Suprapubic skin (tissue), 4 donors: ENCODE data around the gene PTBP1.

Experiments
- POLR2A ChIP-seq, 2 donors: fragments of 450-650 bp; IDR thresholded peaks; one replicate each; pipeline ENCODE4 v1.6.1; 2017; ENCODE audit warnings: antibody characterized with exemption in 2 of 2, mild to moderate bottlenecking in 2 of 2, moderate library complexity in 2 of 2
- POLR2AphosphoS5 ChIP-seq, 3 donors: sonication (generic); formaldehyde crosslinking; IDR thresholded peaks; one replicate each; pipeline ENCODE4 v1.6.1; 2017; ENCODE audit warnings: antibody characterized with exemption in 3 of 3
- TF ChIP-seq, protein P1 (sequence below), 2 donors: fragments of 200-600 bp in 1 of 2; fragments of 450-650 bp in 1 of 2; sonication (generic) in 1 of 2; IDR thresholded peaks; one replicate each; pipeline ENCODE4 v1.5.1; 2016 to 2019; ENCODE audit warnings: antibody characterized with exemption in 2 of 2, mild to moderate bottlenecking in 1 of 2, moderate library complexity in 1 of 2

GRCh38 chr19:834216-834615 is 37.0 kb downstream of the PTBP1 start:
- TF ChIP-seq, protein P1, sequence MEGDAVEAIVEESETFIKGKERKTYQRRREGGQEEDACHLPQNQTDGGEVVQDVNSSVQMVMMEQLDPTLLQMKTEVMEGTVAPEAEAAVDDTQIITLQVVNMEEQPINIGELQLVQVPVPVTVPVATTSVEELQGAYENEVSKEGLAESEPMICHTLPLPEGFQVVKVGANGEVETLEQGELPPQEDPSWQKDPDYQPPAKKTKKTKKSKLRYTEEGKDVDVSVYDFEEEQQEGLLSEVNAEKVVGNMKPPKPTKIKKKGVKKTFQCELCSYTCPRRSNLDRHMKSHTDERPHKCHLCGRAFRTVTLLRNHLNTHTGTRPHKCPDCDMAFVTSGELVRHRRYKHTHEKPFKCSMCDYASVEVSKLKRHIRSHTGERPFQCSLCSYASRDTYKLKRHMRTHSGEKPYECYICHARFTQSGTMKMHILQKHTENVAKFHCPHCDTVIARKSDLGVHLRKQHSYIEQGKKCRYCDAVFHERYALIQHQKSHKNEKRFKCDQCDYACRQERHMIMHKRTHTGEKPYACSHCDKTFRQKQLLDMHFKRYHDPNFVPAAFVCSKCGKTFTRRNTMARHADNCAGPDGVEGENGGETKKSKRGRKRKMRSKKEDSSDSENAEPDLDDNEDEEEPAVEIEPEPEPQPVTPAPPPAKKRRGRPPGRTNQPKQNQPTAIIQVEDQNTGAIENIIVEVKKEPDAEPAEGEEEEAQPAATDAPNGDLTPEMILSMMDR (IDR thresholded peaks at IDR 0.05) = no peak
- TF ChIP-seq POLR2A (IDR thresholded peaks at IDR 0.05) (no peak), POLR2AphosphoS5 (IDR thresholded peaks at IDR 0.05) (no peak)
